Endothelial cell of umbilical vein (primary cell): ENCODE measurements around the gene BTN2A1. TPM values are rescaled to one million over a fixed set of nuclear protein-coding genes. Genes with fewer than 3 reads are reported as not detected.

Experiments used
- BruUV-seq: library from RNA; stranded (reverse); fragments of 400-500 nt; replicated peaks from 2 replicates; lab custom pipeline; 2021; lab: Mats Ljungman, UMichigan
- CTCF ChIA-PET: fragments of 300-600, 350-600 bp; sonication (Branson Sonifier 250); formaldehyde crosslinking; loops from one replicate; lab custom pipeline; 2021; ENCODE audit warnings: antibody characterized with exemption, inconsistent platforms; lab: Charles Lee
- POLR2A ChIA-PET: fragments of 300-600, 350-600 bp; sonication (Branson Sonifier 250); formaldehyde crosslinking; loops from one replicate; lab custom pipeline; 2021; ENCODE audit warnings: antibody characterized with exemption, inconsistent platforms; lab: Charles Lee
- DNase-seq: peaks from one replicate; pipeline ENCODE4 v3.0.0-alpha.2; 2011; ENCODE audit warnings: low read depth, low spot score
- FAIRE-seq: peaks from 2 replicates; lab custom pipeline; 2011; peaks lifted over from hg19 to GRCh38; lab: Jason Lieb, UNC
- H2AFZ ChIP-seq: 2 replicates; pipeline ENCODE4 v1.6.0; 2012; ENCODE audit warnings: low read depth, low read length, control low read depth, inconsistent platforms
- H3K27ac ChIP-seq: 2 replicates; pipeline ENCODE4 v1.5.1; 2011; ENCODE audit warnings: low read depth, mild to moderate bottlenecking, control low read depth, low read length, moderate library complexity; ENCODE audit not compliant: insufficient read depth
- H3K27me3 ChIP-seq, 2 experiments: 2 replicates each; pipeline versions ENCODE4 v1.6.0 to v1.6.1; 2011; ENCODE audit warnings: low read length in 2 of 2, mixed read lengths in 1 of 2; ENCODE audit not compliant: control insufficient read depth in 2 of 2, insufficient read depth in 2 of 2
- H3K36me3 ChIP-seq, 2 experiments: 2 replicates in 1 of 2; 3 replicates in 1 of 2; pipeline ENCODE4 v1.5.1; 2011; ENCODE audit warnings: low read length in 2 of 2, mild to moderate bottlenecking in 1 of 2, moderate library complexity in 1 of 2; ENCODE audit not compliant: control insufficient read depth in 2 of 2, insufficient read depth in 2 of 2; ENCODE audit errors: extremely low read depth in 1 of 2
- H3K4me1 ChIP-seq: 3 replicates; pipeline ENCODE4 v1.5.1; 2011; ENCODE audit warnings: mild to moderate bottlenecking, low read length; ENCODE audit not compliant: control insufficient read depth, insufficient read depth; ENCODE audit errors: extremely low read depth
- H3K4me2 ChIP-seq: 2 replicates; pipeline ENCODE4 v1.6.1; 2011; ENCODE audit warnings: low read length, control low read depth, mixed read lengths; ENCODE audit not compliant: insufficient read depth
- H3K4me3 ChIP-seq, 3 experiments: fragments of 200-600 bp in 1 of 3; sonication (generic), shearing (Covaris generic) in 1 of 3; replicated peaks in 1 of 3; 2 replicates each; pipeline ENCODE4 v1.5.1; 2011 to 2016; ENCODE audit warnings: control low read depth in 3 of 3, low read length in 3 of 3, mild to moderate bottlenecking in 2 of 3, inconsistent platforms in 1 of 3, low read depth in 1 of 3, moderate library complexity in 1 of 3; ENCODE audit not compliant: insufficient read depth in 1 of 3
- H3K79me2 ChIP-seq: 2 replicates; pipeline ENCODE4 v1.6.0; 2012; ENCODE audit warnings: low read length, inconsistent platforms; ENCODE audit not compliant: control insufficient read depth, insufficient read depth
- H3K9ac ChIP-seq: replicated peaks from 2 replicates; pipeline ENCODE3; 2011; ENCODE audit warnings: low read length, control low read depth; ENCODE audit not compliant: insufficient read depth; ENCODE audit errors: extremely low read depth
- H3K9me1 ChIP-seq: replicated peaks from 3 replicates; pipeline ENCODE4 v1.6.0; 2011; ENCODE audit warnings: mild to moderate bottlenecking, low read length; ENCODE audit not compliant: control insufficient read depth, insufficient read depth; ENCODE audit errors: extremely low read depth
- H3K9me3 ChIP-seq: replicated peaks from 2 replicates; pipeline ENCODE4 v1.5.1; 2012; ENCODE audit warnings: low read length, inconsistent platforms; ENCODE audit not compliant: control insufficient read depth, insufficient read depth
- H4K20me1 ChIP-seq: replicated peaks from 2 replicates; pipeline ENCODE3; 2011; ENCODE audit warnings: mild to moderate bottlenecking, low read length; ENCODE audit not compliant: control insufficient read depth, insufficient read depth; ENCODE audit errors: extremely low read depth
- CTCF ChIP-seq, 2 donors: IDR thresholded peaks; 1 replicate in 1 of 2; 2 replicates in 1 of 2; pipeline ENCODE4 v1.5.1; 2011; ENCODE audit warnings: low read length in 2 of 2, mild to moderate bottlenecking in 2 of 2, moderate library complexity in 2 of 2, control low read depth in 1 of 2, inconsistent platforms in 1 of 2, low read depth in 1 of 2; ENCODE audit not compliant: insufficient read depth in 1 of 2; ENCODE audit errors: extremely low read depth in 1 of 2
- EZH2 ChIP-seq: IDR thresholded peaks from 2 replicates; pipeline ENCODE4 v1.6.1; 2012; ENCODE audit warnings: borderline replicate concordance, low read depth, mild to moderate bottlenecking, moderate library complexity, low read length, inconsistent platforms; ENCODE audit not compliant: severe bottlenecking
- FOS ChIP-seq: IDR thresholded peaks from 2 replicates; pipeline ENCODE4 v1.6.1; 2011; ENCODE audit warnings: mild to moderate bottlenecking, low read length, moderate library complexity, borderline replicate concordance; ENCODE audit not compliant: insufficient read depth
- GATA2 ChIP-seq: IDR thresholded peaks from 2 replicates; pipeline ENCODE4 v1.7.0; 2011; ENCODE audit warnings: low read depth, mild to moderate bottlenecking, moderate library complexity, mixed read lengths, low read length; ENCODE audit not compliant: insufficient read length, insufficient read depth
- JUN ChIP-seq: IDR thresholded peaks from 2 replicates; pipeline ENCODE4 v1.6.1; 2011; ENCODE audit warnings: borderline replicate concordance, low read depth; ENCODE audit not compliant: insufficient read length, insufficient read depth
- MAX ChIP-seq: IDR thresholded peaks from 2 replicates; pipeline ENCODE4 v1.6.1; 2011; ENCODE audit not compliant: insufficient read depth, insufficient read length
- MYC ChIP-seq: IDR thresholded peaks from one replicate; pipeline ENCODE4 v1.6.1; 2011; ENCODE audit warnings: mild to moderate bottlenecking, low read depth, low read length
- POLR2A ChIP-seq: IDR thresholded peaks from 2 replicates; pipeline ENCODE4 v1.6.1; 2012; ENCODE audit warnings: low read depth, mild to moderate bottlenecking, control low read depth, low read length
- POLR2AphosphoS5 ChIP-seq: IDR thresholded peaks from 2 replicates; pipeline ENCODE4 v1.6.1; 2012; ENCODE audit warnings: low read depth, mild to moderate bottlenecking, control low read depth, low read length, moderate library complexity; ENCODE audit not compliant: insufficient read depth
- dilution Hi-C: fragments of 300-500 bp; cut with MboI; formaldehyde crosslinking; loops from one replicate; pipeline ENCODE4 v1.15.0; 2019; ENCODE audit warnings: low sequenced_read_pairs; ENCODE audit not compliant: extremely low pct_ligation_motif_present
- intact Hi-C: fragments of 100-400 bp; cut with micrococcal nuclease; formaldehyde crosslinking; loops from one replicate; pipeline ENCODE4 v1.10.0; 2022
- polyA plus RNA-seq, 4 experiments: library from polyadenylated mRNA; depleted of rRNA in 3 of 4; stranded (reverse) in 3 of 4; unstranded in 1 of 4; fragments of >200 nt; gene quantifications; 2 replicates each; pipeline versions ENCODE4 v1.2.1 to v1.2.3, GENCODE V29; 2011 to 2012; ENCODE audit warnings: missing spikeins in 1 of 4
- total RNA-seq: library from RNA; stranded (reverse); gene quantifications from 2 replicates; pipeline ENCODE4 v1.2.3, GENCODE V29; 2021

Gene BTN2A1
- total and polyA plus RNA-seq, 2 donors (not counting 3 experiments of a cell fraction or from before 2014, with no cell fraction given) = 25.1 to 31.9 TPM

GRCh38 chr6:26464014-26464413 is 6.3 kb downstream of the BTN2A1 start:
- Histone ChIP-seq H3K9me3 (no peaks in the 10 kb centered on the region), H3K27me3 (no peaks in the 10 kb centered on the region), H3K4me1 (peaks cover 8% of the 10 kb centered on the region), H3K79me2 (peaks cover 27% of the 10 kb centered on the region), H4K20me1 (no peaks in the 10 kb centered on the region), H3K36me3 (peaks cover 38 to 43% of the 10 kb centered on the region in 2 experiments), H2AFZ (no peak overlapping the region), H3K9ac (no peak overlapping the region), H3K4me3 (no peak overlapping the region), H3K9me1 (no peaks in the 10 kb centered on the region), H3K4me2 (no peak overlapping the region), H3K27ac (no peak overlapping the region)
- POLR2A ChIA-PET = no interaction called here
- intact Hi-C loops = no loop called here
- CTCF ChIA-PET = no interaction called here
- BruUV-seq = no TSS peak
- FAIRE-seq (no peak), DNase-seq (peak; percentile 11)
- dilution Hi-C loops = no loop called here
- no peak for TF ChIP-seq CTCF (IDR thresholded peaks at IDR 0.05; ENCODE audit: extremely low read depth in 1 of 2, insufficient read depth in 1 of 2, low read depth in 1 of 2, low read length in 2 of 2)
- no peak for TF ChIP-seq POLR2A
- no peak for TF ChIP-seq POLR2AphosphoS5
- no peak for TF ChIP-seq GATA2
- no peak for TF ChIP-seq FOS
- no peak for TF ChIP-seq MAX
- no peak for TF ChIP-seq EZH2
- no peak for TF ChIP-seq JUN
- TF ChIP-seq MYC = no peak
